Activated T-helper 1 cell treated with Interleukin-2 at 50 U/mL for 16 hours (primary cell): Measurements from ENCODE around the gene APH1B.
"Not testable (repeated sequence)": the region's sequence is repeated elsewhere in the genome, so short reads cannot be mapped to it uniquely, and the experiment has no call there.

Experiments used
- DNase-seq: peaks from one replicate; pipeline ENCODE4 v3.0.0-alpha.2; 2020; ENCODE audit warnings: low read depth

Gene APH1B

GRCh38 chr15:63332367-63333124 lies 55.1 kb downstream of the APH1B start:
- no peak for DNase-seq

GRCh38 chr15:63334821-63335220 lies 57.4 kb downstream of the APH1B start:
- no peak for DNase-seq

DNA sequence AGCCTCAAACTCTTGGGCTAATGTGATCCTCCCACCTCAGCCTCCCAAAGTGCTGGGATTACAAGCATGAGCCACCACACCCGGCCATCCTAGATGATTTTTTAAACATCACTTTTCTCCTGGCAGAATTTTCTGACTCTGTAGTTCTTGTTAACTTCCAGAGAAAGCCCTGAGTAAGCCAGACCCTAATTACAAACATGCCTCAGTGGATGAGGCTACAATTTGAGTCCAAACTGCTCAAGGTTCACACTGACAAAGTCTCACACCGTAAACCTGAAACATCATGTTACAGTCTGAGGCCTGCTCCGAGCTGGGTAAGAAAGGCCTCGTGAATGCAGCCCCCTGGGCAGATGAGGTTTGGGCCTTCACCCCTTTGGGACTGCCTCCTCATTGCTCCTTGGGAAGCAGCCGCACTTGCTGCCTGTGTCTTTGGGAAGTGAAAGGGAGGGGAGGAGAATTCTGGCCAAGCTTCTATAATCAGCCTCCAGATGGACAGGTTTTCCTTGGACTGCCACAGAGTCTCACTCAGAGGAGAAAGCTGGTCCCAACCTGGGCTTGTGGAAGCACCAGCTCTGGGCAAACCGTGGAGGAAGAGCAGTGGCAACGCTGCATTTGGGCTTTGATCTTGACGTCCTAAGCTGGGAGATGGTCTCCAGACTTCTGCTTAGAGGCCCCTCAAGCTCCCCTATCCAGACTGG lies 58.3 kb downstream of the APH1B start:
- DNase-seq = no peak

DNA sequence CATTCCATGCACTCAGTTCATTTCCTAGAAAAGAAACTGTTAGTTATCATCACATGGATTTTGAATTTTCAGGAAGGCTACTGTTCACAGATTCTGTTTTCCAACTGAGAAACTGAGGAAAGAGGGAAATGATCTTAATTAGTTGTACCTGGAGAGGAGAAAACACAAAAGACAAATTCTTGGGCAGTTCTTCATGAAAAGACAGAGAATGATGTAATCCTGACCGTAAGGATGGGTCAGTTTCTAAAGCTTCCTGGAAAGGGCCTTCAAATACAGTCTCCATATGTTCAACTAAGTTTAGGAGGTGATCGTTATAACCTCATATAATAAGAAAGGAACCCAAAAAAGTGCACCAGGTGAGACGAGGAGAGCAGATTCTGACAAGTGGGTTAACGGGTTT lies 59.6 kb downstream of the APH1B start:
- DNase-seq = no peak

- DNase-seq = no peak
Measured at GRCh38 chr15:63338170-63338569, 60.8 kb downstream of the APH1B start.

GRCh38 chr15:63339006-63339766 lies 61.8 kb downstream of the APH1B start:
- no peak for DNase-seq

DNA sequence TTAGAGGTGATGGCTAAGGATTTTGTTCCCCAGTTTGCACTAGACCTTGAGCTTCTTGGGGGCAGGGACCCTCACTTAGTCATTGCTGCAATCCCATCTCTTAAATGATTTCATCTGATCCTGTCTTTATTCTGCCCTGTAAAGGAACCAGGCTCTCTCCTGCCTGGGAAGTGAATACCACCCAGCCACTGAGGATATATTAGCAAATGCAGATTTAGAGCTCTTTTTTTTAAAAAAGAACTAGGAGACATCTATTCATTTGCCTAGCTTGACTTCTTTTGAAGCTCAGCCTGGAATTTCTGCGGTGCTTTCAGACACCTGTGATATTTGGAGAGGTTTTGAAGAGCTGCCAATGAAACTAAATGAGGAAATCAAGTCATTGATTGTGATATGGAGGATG lies 62.4 kb downstream of the APH1B start:
- DNase-seq = no peak

- no peak for DNase-seq
Measured at GRCh38 chr15:63340353-63340752, 62.9 kb downstream of the APH1B start.

DNA sequence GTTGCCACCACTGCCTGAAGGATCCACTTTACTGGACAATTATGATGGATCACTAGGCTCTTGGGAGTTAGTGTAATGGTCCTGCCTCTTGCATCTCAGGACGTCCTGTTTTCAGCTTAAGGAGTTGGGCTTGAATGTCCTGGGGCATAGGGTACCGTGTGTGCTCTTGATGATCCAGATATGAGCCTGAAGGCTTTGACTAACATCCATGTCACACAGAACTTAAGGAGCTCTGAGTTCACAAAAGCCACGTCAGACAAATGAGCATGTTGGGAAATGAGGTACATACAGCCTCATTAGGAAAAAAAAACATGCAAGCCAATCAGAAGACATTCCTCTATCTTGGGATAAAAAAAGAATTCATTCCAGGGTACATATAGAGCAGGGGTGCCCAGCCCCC lies 63.5 kb downstream of the APH1B start:
- no peak for DNase-seq

DNA sequence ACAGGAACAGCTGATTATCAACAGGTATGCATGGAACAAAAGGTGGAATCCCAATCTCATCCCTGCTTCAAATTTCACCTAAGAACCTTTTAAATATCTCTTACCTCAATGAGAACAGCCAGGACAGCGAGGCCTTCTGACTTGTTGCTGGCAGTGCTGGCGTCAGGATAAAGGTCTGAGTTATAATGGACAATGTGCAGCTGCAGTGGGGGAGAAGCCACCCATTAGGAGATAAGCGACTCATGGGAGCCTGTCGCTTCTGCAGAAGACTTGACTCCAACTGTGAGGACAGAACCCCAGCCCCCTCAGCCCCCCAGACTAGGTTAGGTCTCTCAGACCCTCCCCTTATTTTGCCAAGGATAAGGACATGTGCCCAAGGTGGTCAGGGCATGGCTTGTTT lies 64.5 kb downstream of the APH1B start:
- no peak for DNase-seq

- not testable (repeated sequence) for DNase-seq
Measured at GRCh38 chr15:63342996-63343562, 65.7 kb downstream of the APH1B start.

DNA sequence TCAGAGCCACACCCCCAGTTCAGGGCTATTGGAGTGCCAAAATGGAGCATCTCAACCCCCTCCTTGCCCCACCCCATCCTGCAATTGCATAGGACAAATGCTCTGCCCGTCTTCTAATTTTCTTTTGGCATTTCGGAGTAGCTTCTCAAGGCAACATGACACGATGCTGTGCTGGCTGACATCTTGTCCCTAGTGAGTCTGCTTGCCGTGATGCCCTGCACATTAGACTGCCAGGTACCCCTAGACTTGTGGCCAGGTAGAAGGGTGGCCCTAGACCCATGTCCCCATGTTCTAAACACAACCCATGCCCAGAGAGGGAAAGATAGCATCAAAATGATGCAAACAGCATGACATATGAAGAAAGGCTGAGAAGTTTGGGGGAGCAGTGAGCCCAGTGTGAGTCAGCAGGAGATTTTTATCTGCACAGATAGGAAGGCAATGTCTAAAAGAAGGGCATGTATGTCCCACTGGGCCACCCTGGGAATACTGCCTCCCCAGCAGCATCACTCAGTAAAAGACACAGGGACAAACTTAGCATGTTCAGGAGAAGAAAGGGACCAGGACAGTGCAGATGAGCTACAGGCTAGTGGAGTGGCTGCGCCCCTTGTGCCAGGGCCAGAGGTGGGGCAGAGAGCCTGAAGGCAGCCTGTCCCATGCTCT lies 67.5 kb downstream of the APH1B start:
- no peak for DNase-seq

DNA sequence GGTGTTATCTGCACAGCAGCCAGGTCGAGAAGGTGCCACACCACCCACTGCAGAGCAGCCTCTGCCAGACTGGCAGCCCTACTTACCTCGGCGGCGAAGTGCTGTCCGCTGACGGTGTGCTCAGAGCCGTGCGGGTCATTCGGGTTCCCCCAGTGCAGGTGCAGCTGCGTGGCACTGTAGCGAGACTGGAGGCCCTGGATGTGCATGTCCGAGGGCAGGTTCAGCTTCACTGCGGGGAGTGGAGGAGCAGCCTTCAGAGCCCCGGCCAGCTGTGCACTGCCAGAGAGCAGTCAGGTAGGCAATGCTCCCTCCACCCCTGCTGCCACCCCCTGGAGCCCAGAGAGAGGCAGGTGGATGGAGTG lies 68.0 kb downstream of the APH1B start:
- DNase-seq = no peak

DNA sequence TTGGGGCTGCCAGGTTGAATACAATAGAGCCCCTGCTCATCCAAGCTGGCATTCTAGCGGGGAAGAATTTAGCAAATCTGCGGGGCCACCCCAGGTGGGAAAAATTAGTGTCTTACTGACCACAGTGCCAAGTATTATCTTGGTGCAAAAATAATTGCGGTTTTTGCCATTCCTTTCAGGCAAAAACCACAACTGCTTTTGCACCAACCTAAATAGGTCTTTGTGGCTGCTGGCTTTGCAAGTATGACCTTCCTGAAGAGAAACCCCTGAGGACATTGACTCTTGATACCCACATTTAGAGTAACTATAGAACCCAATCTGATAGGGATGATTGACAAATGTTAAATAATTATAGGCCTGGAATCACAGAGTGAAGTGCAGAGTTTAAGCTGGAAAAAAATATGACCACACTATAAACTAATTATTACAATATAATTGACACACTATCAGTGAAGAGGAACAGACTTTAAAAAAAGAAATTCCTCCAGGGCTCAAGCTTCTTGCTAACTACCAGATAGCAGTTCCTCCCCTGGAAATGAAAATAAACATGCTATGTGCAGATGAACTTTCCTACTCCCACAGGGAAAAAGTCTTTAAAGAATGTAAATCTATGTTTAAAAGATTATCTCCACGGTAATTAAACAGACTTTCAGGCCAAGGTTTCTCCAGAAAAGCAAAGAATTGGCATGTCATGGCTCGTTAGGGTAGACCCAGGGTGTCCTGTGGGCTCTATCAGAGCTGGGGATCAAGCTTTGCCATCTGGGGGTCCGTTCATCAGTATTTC lies 69.9 kb downstream of the APH1B start:
- DNase-seq = no peak

GRCh38 chr15:63348392-63348791 lies 71.0 kb downstream of the APH1B start:
- no peak for DNase-seq

- DNase-seq = no peak
Measured at GRCh38 chr15:63349156-63349555, 71.8 kb downstream of the APH1B start.

- no peak for DNase-seq
Measured at GRCh38 chr15:63349621-63350020, 72.2 kb downstream of the APH1B start.

DNA sequence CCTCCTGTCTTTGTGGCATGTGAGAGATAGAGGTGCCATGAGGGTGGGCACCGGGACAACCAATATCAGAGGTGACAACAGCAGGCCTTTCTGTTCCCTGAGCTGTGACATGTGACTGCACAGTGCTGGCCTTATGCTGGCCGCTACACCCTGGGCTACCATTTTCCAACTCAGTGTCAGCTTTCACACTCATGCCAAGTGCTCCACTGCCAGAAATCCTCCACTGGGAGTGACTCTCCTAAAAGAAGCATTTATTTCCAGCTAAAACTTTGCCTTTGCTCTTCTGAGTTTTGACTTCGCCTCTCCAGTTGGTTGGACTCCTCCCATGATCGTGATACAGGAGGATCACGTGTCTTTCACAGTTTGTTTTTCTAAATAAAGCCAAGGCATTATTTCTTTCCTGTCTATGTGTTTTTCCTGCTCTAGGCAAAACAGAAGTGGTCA lies 72.8 kb downstream of the APH1B start:
- DNase-seq = no peak

DNA sequence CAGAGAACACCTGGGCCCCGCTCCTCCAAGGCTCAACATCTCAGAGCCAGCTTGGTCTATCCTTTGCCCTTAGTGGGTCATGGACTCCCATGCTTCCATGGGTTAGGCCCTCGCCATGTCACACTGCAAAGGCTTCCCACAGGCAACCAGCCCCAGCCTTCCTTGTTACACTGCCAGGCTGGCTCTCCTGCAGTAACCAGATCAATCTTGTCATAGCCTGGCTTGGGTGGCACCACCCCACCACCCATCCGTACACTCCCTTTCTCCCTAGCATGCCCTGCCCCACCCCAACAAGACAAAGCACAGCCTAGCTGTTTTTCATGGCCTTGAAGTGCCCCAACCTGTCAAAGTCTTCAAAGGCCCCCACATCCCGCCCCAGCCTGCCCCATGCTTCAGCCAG lies 73.8 kb downstream of the APH1B start:
- no peak for DNase-seq

DNA sequence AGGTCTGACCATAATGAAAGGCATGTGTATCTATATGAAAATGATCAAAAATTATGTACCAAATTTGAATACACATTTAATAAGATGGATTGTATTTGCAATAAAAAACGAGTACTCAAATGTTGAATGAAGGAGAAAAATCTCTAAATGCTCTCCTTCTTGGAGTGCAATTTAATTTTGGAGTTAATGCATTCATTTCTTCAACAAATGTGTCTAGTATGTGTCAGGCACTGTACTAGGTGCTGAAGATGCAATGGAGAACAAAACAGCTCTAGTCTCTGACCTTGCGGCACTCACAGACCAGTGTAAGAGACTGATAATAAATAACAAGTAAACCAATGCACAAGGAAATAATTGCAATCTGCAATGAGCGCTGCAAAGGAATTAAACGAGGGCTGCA lies 75.4 kb downstream of the APH1B start:
- no peak for DNase-seq

- no peak for DNase-seq
Measured at GRCh38 chr15:63353261-63353660, 75.9 kb downstream of the APH1B start.
